Stimulated activated CD8-positive, alpha-beta memory T cell treated with anti-CD3 and anti-CD28 coated beads, Interleukin-2, amount 100 ng/mL, for 48 hours (primary cell): Measurements from ENCODE around the gene ABHD6.

Experiments used
- DNase-seq, 2 donors: peaks; one replicate each; pipeline ENCODE4 v3.0.0-alpha.2; 2020; ENCODE audit warnings: low read depth in 2 of 2

The ABHD6 gene

GRCh38 chr3:58342676-58343075 lies 105.1 kb downstream of the ABHD6 start:
- no peak for DNase-seq
